Epithelial cell of proximal tubule (primary cell): ENCODE data around the gene RASGRF1. TPM values are rescaled to one million over a fixed set of nuclear protein-coding genes. Genes with fewer than 3 reads are reported as not detected.

Source experiments
- DNase-seq: peaks from one replicate; pipeline ENCODE4 v3.0.0-alpha.2; 2011; ENCODE audit warnings: low read depth
- H3K4me3 ChIP-seq: 2 replicates; pipeline ENCODE4 v1.5.1; 2011; ENCODE audit warnings: low read depth, mild to moderate bottlenecking, low read length
- CTCF ChIP-seq: conservative IDR thresholded peaks from 2 replicates; pipeline ENCODE4 v1.5.1; 2012; ENCODE audit warnings: low read depth, mild to moderate bottlenecking, low read length
- total RNA-seq: library from RNA; depleted of rRNA; stranded (reverse); fragments of >200 nt; gene quantifications from 2 replicates; pipeline ENCODE4 v1.2.3, GENCODE V29; 2015

RASGRF1 gene
- total RNA-seq, 1 donor from 2014 or later: 5.9 TPM

GRCh38 chr15:79015416-79015815 lies 75.2 kb downstream of the RASGRF1 start:
- TF ChIP-seq CTCF: no peak
- no peak overlapping the region for H3K4me3 ChIP-seq
- DNase-seq: no peak

DNA sequence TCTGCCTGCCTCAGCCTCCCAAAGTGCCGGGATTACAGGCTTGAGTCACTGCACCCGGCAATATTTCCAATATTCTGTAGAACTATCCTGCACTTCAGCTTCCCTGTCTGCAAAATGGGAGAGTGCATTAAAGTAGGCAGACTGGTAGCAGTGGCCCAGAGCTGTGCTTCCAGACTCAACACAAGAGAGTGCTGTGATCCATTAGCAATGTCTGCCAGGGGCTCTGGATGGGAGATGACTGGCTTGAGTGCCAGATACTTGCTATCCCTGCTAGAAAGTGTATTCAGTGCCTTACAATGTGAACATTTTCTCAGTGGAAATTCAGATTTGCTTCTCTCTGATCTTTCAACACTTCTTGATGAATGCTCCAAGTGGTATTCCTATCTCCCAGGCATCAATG lies 80.3 kb downstream of the RASGRF1 start:
- no peak for DNase-seq
- TF ChIP-seq CTCF: no peak
- no peak overlapping the region for H3K4me3 ChIP-seq

GRCh38 chr15:79009379-79009778 lies 81.2 kb downstream of the RASGRF1 start:
- no peak for TF ChIP-seq CTCF

DNA sequence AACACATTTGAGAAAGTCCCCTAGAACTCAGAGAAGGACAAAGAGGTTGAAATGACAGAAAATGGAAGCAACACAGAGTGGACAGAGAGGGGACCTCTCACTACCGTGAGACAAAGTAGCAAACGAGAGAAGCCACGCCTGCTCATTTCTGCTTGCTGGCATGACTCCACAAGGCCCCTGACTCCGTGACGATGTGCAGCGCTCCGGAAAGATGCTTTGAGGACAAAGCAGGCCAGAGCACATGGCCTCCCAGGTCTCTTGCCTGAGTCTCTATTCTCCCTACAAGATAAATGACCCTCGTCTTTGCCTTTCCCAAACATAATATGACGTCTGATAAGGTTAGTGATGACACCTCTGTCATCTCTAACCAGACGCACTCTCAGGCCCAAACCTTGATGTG lies 81.9 kb downstream of the RASGRF1 start:
- no peak for DNase-seq
- no peak for TF ChIP-seq CTCF
- H3K4me3 ChIP-seq: no peak overlapping the region

More at GRCh38 chr15:79009379-79009778, 81.2 kb downstream of the RASGRF1 start:
- H3K4me3 ChIP-seq: no peak overlapping the region
- no peak for DNase-seq

DNA sequence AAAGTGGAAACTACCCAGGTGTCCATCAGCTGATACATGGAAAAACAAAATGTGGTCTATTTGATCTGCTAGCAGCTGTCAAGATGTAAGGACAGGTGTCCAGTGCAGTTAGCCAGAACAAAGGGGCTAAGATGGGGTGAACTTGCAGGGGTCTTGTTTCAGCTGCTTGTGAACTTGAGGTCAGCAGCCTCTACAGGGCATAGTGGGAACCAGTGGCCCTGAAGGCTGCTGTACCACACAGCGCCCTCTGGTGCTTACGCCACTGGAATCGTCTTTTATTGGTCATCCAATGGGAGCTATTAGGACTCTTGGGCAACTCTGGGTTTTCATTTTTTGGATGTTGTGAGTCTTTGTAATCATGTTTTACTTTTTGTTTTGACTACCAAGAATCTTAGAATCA lies 83.5 kb downstream of the RASGRF1 start:
- DNase-seq: no peak
- TF ChIP-seq CTCF: peak; percentile 61
- H3K4me3 ChIP-seq: no peak overlapping the region

DNA sequence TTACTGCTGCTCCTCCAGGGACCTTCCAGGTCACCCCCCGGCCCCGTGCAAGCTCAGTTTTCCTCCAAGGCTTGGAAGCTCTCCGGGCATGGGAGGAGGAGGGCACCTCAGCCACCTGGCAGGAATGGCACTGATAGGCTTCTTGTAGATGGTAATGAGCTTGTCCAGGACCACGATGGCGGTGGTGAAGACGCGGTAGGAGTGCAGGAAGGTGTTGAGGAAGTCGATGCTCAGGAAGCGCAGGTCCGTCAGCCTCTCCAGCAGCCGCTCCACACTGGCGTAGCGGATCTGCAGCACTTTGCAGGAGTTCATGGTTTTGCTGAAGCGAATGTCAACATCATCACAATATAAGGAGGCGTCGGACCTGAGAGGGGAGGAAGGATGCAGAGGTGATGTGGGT lies 84.5 kb downstream of the RASGRF1 start:
- no peak for DNase-seq
- no peak overlapping the region for H3K4me3 ChIP-seq
- TF ChIP-seq CTCF: no peak

DNA sequence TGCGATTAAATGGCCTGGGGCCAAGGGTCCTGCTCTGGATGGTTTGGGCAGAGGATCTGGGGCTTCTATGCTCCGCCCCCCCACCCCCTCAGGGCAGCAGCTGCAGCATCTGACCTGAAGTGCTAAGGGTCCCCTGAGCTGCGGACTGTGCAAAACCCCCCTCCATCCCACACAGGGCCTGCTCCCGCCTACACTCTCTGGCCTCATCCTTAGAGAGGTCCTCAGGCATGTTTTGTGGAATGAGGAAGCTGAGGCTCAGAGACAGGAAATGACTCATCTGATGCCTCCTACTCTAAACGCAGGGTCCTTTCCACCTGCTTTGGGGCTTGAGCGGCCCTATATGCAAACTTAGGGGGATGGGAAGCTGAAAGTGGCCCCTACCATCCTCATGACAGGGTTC lies 86.2 kb downstream of the RASGRF1 start:
- DNase-seq: no peak
- TF ChIP-seq CTCF: no peak
- H3K4me3 ChIP-seq: no peak overlapping the region
